ENCODE measurements around the gene RPL13A. TPM values are rescaled to one million over a fixed set of nuclear protein-coding genes. Genes with fewer than 3 reads are reported as not detected.
A peak's percentile ranks its signal among the peaks of the same experiment; 100 is the strongest.
"Not testable (repeated sequence)": the region's sequence is repeated elsewhere in the genome, so short reads cannot be mapped to it uniquely, and the experiment has no call there.

RPL13A gene
- total RNA-seq, 1 donor from 2014 or later, result 2,737 TPM

GRCh38 chr19:49468199-49468598 lies 19.2 kb upstream of the RPL13A start:
- intact Hi-C loops (cut with DNase I), result no loop called here
- H3K27me3 ChIP-seq, result no peaks in the 10 kb centered on the region
- H3K27ac ChIP-seq, result peak overlapping the region in 1 of 2 donors; percentile 52
- no peak for DNase-seq (ENCODE audit: low spot score in 2 of 2)
- H3K4me1 ChIP-seq, result no peaks in the 10 kb centered on the region
- no peak for TF ChIP-seq CTCF (IDR thresholded peaks at IDR 0.05)
- H3K36me3 ChIP-seq, result peaks cover 4 to 12% of the 10 kb centered on the region in 2 donors
- H3K9me3 ChIP-seq, result no peaks in the 10 kb centered on the region
- no peak overlapping the region for H3K4me3 ChIP-seq

GRCh38 chr19:49468746-49469447 lies 18.5 kb upstream of the RPL13A start:
- Histone ChIP-seq H3K27ac (peak overlapping the region in 1 of 2 donors; percentile 52), H3K36me3 (peaks cover 4 to 12% of the 10 kb centered on the region in 2 donors), H3K9me3 (no peaks in the 10 kb centered on the region), H3K4me1 (peaks cover 0 to 4% of the 10 kb centered on the region in 2 donors), H3K4me3 (no peak overlapping the region), H3K27me3 (no peaks in the 10 kb centered on the region)
- intact Hi-C loops (cut with DNase I), result no loop called here
- no peak for TF ChIP-seq CTCF (IDR thresholded peaks at IDR 0.05)
- peak in 1 of 2 donors; percentile 90 for DNase-seq (ENCODE audit: low spot score in 2 of 2)

GRCh38 chr19:49469828-49470614 lies 17.4 kb upstream of the RPL13A start:
- peak overlapping the region in 1 of 2 donors; percentile 18 for H3K27ac ChIP-seq
- no peak for DNase-seq (ENCODE audit: low spot score in 2 of 2)
- H3K9me3 ChIP-seq, result no peaks in the 10 kb centered on the region
- TF ChIP-seq CTCF (IDR thresholded peaks at IDR 0.05), result peak in 1 of 3 experiments; percentile 6
- no peak overlapping the region for H3K4me3 ChIP-seq
- peaks cover 4 to 6% of the 10 kb centered on the region in 2 donors for H3K36me3 ChIP-seq
- H3K27me3 ChIP-seq, result no peaks in the 10 kb centered on the region
- intact Hi-C loops (cut with DNase I), result no loop called here
- peaks cover 0 to 4% of the 10 kb centered on the region in 2 donors for H3K4me1 ChIP-seq

GRCh38 chr19:49470615-49470978 lies 16.8 kb upstream of the RPL13A start:
- no peak for DNase-seq (ENCODE audit: low spot score in 2 of 2)
- H3K36me3 ChIP-seq, result peaks cover 4 to 5% of the 10 kb centered on the region in 2 donors
- intact Hi-C loops (cut with DNase I), result no loop called here
- no peak for TF ChIP-seq CTCF (IDR thresholded peaks at IDR 0.05)
- no peaks in the 10 kb centered on the region for H3K9me3 ChIP-seq
- no peak overlapping the region for H3K27ac ChIP-seq
- H3K4me3 ChIP-seq, result no peak overlapping the region
- H3K27me3 ChIP-seq, result no peaks in the 10 kb centered on the region
- H3K4me1 ChIP-seq, result peaks cover 0 to 4% of the 10 kb centered on the region in 2 donors

- no peak for DNase-seq (ENCODE audit: low spot score in 2 of 2)
- no peak for TF ChIP-seq CTCF (IDR thresholded peaks at IDR 0.05)
- Histone ChIP-seq H3K9me3 (no peaks in the 10 kb centered on the region), H3K27ac (no peak overlapping the region), H3K4me1 (peaks cover 0 to 4% of the 10 kb centered on the region in 2 donors), H3K4me3 (no peak overlapping the region), H3K36me3 (no peaks in the 10 kb centered on the region), H3K27me3 (no peaks in the 10 kb centered on the region)
- intact Hi-C loops (cut with DNase I), result no loop called here
Observed at GRCh38 chr19:49472936-49473335, 14.5 kb upstream of the RPL13A start.

- H3K36me3 ChIP-seq; intact Hi-C loops (cut with DNase I); DNase-seq (ENCODE audit: low spot score in 2 of 2); H3K27me3 ChIP-seq; H3K9me3 ChIP-seq; H3K4me1 ChIP-seq: not testable (repeated sequence)
- H3K27ac ChIP-seq, result peak overlapping the region; percentile 58 to 66
- peak overlapping the region; percentile 68 to 86 for H3K4me3 ChIP-seq
Observed at GRCh38 chr19:49473501-49473867, 13.9 kb upstream of the RPL13A start.

Data from ascending aorta (tissue), 2 donors.